HL-60 (cell line): ENCODE results near the gene ACP7.

Source experiments
- DNase-seq, 2 experiments: peaks; one replicate each; pipeline ENCODE4 v3.0.0-alpha.2; 2010 to 2020; ENCODE audit warnings: low read depth in 1 of 2, low spot score in 1 of 2
- H3K27ac ChIP-seq: fragments of 250-450 bp; sonication (Bioruptor Pico); replicated peaks from 2 replicates; pipeline ENCODE4 v1.5.1; 2020; ENCODE audit warnings: mild to moderate bottlenecking, moderate library complexity
- H3K27me3 ChIP-seq: fragments of 250-450 bp; sonication (Bioruptor Pico); 2 replicates; pipeline ENCODE4 v1.5.1; 2021; ENCODE audit warnings: mild to moderate bottlenecking, moderate library complexity; ENCODE audit not compliant: insufficient read depth, poor library complexity, severe bottlenecking
- H3K4me3 ChIP-seq: replicated peaks from 2 replicates; pipeline ENCODE4 v1.5.1; 2011; ENCODE audit warnings: mild to moderate bottlenecking, control low read depth, low read length; ENCODE audit not compliant: insufficient read depth
- GABPA ChIP-seq: IDR thresholded peaks from 2 replicates; pipeline ENCODE4 v1.6.1; 2012; ENCODE audit warnings: low read depth
- POLR2AphosphoS5 ChIP-seq: IDR thresholded peaks from 2 replicates; pipeline ENCODE4 v1.6.1; 2012; ENCODE audit warnings: low read depth
- SPI1 ChIP-seq: IDR thresholded peaks from 2 replicates; pipeline ENCODE4 v1.6.1; 2012; ENCODE audit warnings: low read depth, mild to moderate bottlenecking, borderline replicate concordance
- TF ChIP-seq, protein P1 (sequence below): IDR thresholded peaks from one replicate; pipeline ENCODE4 v1.5.1; 2011; ENCODE audit warnings: low read length, control low read depth, inconsistent platforms; ENCODE audit not compliant: insufficient read depth
- TF ChIP-seq, protein P2 (sequence below): IDR thresholded peaks from 2 replicates; pipeline ENCODE4 v1.6.1; 2012; ENCODE audit warnings: low read depth; ENCODE audit not compliant: insufficient replicate concordance

The ACP7 gene

DNA sequence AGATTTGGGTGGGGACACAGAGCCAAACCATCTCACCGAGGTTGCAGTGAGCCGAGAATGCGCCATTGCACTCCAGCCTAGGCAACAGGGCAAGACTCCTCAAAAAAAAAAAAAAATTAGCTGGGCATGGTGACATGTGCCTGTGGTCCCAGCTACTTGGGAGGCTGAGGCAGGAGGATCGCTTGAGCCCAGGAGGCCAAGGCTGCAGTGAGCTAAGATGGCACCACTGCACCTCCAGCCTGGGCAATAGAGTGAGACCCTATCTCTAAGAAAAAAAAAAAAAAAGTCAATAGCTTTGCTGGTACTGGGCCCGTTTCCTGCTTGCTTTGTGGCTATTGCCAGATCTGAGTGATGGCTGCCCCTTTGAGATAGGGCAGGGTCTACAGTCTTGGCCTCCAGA lies 13.1 kb downstream of the ACP7 start:
- DNase-seq = no peak
- peaks cover 3% of the 10 kb centered on the region for H3K27me3 ChIP-seq

DNA sequence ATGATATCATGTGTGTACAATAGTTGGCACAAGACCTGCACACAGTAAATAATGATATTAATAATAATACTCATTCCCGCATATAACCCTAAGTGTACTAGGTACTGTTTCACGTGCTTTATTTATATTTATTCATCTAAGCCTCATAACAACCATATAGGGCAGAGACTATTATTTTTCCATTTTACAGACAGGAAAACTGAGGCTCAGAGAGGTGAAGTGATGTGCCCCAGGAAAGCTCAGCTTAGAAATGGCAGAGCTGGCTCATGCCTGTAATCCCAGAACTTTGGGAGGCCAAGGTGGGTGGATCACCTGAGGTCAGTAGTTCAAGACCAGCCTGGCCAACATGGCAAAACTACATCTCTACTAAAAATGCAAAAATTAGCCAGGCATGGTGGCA lies 13.6 kb downstream of the ACP7 start:
- TF ChIP-seq, protein P1, sequence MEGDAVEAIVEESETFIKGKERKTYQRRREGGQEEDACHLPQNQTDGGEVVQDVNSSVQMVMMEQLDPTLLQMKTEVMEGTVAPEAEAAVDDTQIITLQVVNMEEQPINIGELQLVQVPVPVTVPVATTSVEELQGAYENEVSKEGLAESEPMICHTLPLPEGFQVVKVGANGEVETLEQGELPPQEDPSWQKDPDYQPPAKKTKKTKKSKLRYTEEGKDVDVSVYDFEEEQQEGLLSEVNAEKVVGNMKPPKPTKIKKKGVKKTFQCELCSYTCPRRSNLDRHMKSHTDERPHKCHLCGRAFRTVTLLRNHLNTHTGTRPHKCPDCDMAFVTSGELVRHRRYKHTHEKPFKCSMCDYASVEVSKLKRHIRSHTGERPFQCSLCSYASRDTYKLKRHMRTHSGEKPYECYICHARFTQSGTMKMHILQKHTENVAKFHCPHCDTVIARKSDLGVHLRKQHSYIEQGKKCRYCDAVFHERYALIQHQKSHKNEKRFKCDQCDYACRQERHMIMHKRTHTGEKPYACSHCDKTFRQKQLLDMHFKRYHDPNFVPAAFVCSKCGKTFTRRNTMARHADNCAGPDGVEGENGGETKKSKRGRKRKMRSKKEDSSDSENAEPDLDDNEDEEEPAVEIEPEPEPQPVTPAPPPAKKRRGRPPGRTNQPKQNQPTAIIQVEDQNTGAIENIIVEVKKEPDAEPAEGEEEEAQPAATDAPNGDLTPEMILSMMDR = no peak
- no peak for TF ChIP-seq SPI1
- no peak for TF ChIP-seq POLR2AphosphoS5
- TF ChIP-seq, protein P2, sequence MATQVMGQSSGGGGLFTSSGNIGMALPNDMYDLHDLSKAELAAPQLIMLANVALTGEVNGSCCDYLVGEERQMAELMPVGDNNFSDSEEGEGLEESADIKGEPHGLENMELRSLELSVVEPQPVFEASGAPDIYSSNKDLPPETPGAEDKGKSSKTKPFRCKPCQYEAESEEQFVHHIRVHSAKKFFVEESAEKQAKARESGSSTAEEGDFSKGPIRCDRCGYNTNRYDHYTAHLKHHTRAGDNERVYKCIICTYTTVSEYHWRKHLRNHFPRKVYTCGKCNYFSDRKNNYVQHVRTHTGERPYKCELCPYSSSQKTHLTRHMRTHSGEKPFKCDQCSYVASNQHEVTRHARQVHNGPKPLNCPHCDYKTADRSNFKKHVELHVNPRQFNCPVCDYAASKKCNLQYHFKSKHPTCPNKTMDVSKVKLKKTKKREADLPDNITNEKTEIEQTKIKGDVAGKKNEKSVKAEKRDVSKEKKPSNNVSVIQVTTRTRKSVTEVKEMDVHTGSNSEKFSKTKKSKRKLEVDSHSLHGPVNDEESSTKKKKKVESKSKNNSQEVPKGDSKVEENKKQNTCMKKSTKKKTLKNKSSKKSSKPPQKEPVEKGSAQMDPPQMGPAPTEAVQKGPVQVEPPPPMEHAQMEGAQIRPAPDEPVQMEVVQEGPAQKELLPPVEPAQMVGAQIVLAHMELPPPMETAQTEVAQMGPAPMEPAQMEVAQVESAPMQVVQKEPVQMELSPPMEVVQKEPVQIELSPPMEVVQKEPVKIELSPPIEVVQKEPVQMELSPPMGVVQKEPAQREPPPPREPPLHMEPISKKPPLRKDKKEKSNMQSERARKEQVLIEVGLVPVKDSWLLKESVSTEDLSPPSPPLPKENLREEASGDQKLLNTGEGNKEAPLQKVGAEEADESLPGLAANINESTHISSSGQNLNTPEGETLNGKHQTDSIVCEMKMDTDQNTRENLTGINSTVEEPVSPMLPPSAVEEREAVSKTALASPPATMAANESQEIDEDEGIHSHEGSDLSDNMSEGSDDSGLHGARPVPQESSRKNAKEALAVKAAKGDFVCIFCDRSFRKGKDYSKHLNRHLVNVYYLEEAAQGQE = no peak
- TF ChIP-seq GABPA = no peak
- DNase-seq = no peak
- Histone ChIP-seq H3K27ac (no peak overlapping the region), H3K4me3 (no peak overlapping the region), H3K27me3 (peaks cover 3% of the 10 kb centered on the region)

More for the DNA sequence above, 13.1 kb downstream of the ACP7 start:
- TF ChIP-seq SPI1 (no peak), GABPA (no peak), POLR2AphosphoS5 (no peak)
- TF ChIP-seq, protein P1 = no peak
- TF ChIP-seq, protein P2 = no peak
- Histone ChIP-seq H3K4me3 (no peak overlapping the region), H3K27ac (no peak overlapping the region)

- TF ChIP-seq POLR2AphosphoS5 = no peak
- TF ChIP-seq, protein P2 = no peak
- Histone ChIP-seq H3K27ac (no peak overlapping the region), H3K4me3 (no peak overlapping the region), H3K27me3 (peaks cover 3% of the 10 kb centered on the region)
- DNase-seq = no peak
Measured at GRCh38 chr19:39098365-39099269, 14.4 kb downstream of the ACP7 start.
